Tibial nerve (tissue), 4 donors: ENCODE results near the gene ZNF438. TPM values are rescaled to one million over a fixed set of nuclear protein-coding genes. Genes with fewer than 3 reads are reported as not detected.

ENCODE experiments used
- DNase-seq, 2 donors: peaks; one replicate each; pipeline ENCODE4 v3.0.0-alpha.2; 2019; ENCODE audit warnings: low spot score in 2 of 2
- H3K27ac ChIP-seq, 4 donors: fragments of 200-600 bp; sonication (generic) in 3 of 4; one replicate each; pipeline ENCODE4 v1.5.1; 2017 to 2019; ENCODE audit warnings: mild to moderate bottlenecking in 1 of 4
- H3K27me3 ChIP-seq, 2 donors: fragments of 200-600 bp; sonication (generic) in 1 of 2; one replicate each; pipeline versions ENCODE4 v1.5.1 to v1.6.0; 2017 to 2019
- H3K36me3 ChIP-seq, 3 donors: fragments of 200-600 bp; sonication (generic); one replicate each; pipeline ENCODE4 v1.5.1; 2018 to 2019
- H3K4me1 ChIP-seq, 4 donors: fragments of 200-600 bp; sonication (generic) in 3 of 4; one replicate each; pipeline ENCODE4 v1.5.1; 2017 to 2019
- H3K4me3 ChIP-seq, 4 donors: fragments of 200-600 bp; sonication (generic) in 3 of 4; one replicate each; pipeline ENCODE4 v1.5.1; 2017 to 2019; ENCODE audit warnings: mild to moderate bottlenecking in 1 of 4, moderate library complexity in 1 of 4
- H3K9me3 ChIP-seq, 4 donors: fragments of 200-600 bp; sonication (generic) in 3 of 4; one replicate each; pipeline ENCODE4 v1.5.1; 2017 to 2019
- CTCF ChIP-seq, 5 experiments: fragments of 200-600 bp in 3 of 5; fragments of 450-650 bp in 2 of 5; sonication (generic) in 3 of 5; IDR thresholded peaks; one replicate each; pipeline ENCODE4 v1.5.1; 2016 to 2019; ENCODE audit warnings: antibody characterized with exemption in 5 of 5, mild to moderate bottlenecking in 3 of 5, moderate library complexity in 2 of 5
- EP300 ChIP-seq, 2 donors: sonication (generic); formaldehyde crosslinking; IDR thresholded peaks; one replicate each; pipeline ENCODE4 v1.6.1; 2017; ENCODE audit warnings: antibody characterized with exemption in 2 of 2, mild to moderate bottlenecking in 1 of 2
- POLR2A ChIP-seq, 2 donors: fragments of 450-650 bp; IDR thresholded peaks; one replicate each; pipeline ENCODE4 v1.6.1; 2017; ENCODE audit warnings: antibody characterized with exemption in 2 of 2, mild to moderate bottlenecking in 2 of 2, moderate library complexity in 2 of 2
- WGBS, 2 donors: methylation state at CpG; one replicate each; pipeline ENCODE4 v1.1.5; 2018; 5-methylcytosine and 5-hydroxymethylcytosine counted together
- total RNA-seq, 4 donors: library from RNA; depleted of rRNA; stranded (reverse); fragments of >200 nt; gene quantifications; one replicate each; pipeline ENCODE4 v1.1.0, GENCODE V29; 2016

ZNF438 gene
- total RNA-seq, 4 donors from 2014 or later = 10.8 to 26.5 (median 19.7) TPM

- Histone ChIP-seq H3K36me3 (peaks cover 0 to 18% (median 0%) of the 10 kb centered on the region in 3 donors), H3K27ac (no peak overlapping the region), H3K4me1 (peaks cover 0 to 14% (median 0%) of the 10 kb centered on the region in 4 donors), H3K27me3 (no peaks in the 10 kb centered on the region), H3K4me3 (no peak overlapping the region), H3K9me3 (peaks cover 0 to 3% (median 0%) of the 10 kb centered on the region in 4 donors)
- no peak for DNase-seq
- WGBS, 2 donors = 87 to 91% methylated on average over 4 of the region's 4 CpGs
- no peak for TF ChIP-seq POLR2A (IDR thresholded peaks at IDR 0.05)
- TF ChIP-seq CTCF (IDR thresholded peaks at IDR 0.05) = no peak
- no peak for TF ChIP-seq EP300 (IDR thresholded peaks at IDR 0.05)
Measured at GRCh38 chr10:30834153-30834552, 197.5 kb downstream of the ZNF438 start.

- no peak overlapping the region for H3K27ac ChIP-seq
- DNase-seq = no peak
- H3K27me3 ChIP-seq = no peaks in the 10 kb centered on the region
- H3K4me3 ChIP-seq = no peak overlapping the region
- peaks cover 0 to 3% (median 0%) of the 10 kb centered on the region in 4 donors for H3K9me3 ChIP-seq
- peaks cover 0 to 18% (median 0%) of the 10 kb centered on the region in 3 donors for H3K36me3 ChIP-seq
- WGBS, 2 donors = 79 to 96% methylated on average over 5 of the region's 5 CpGs
- no peak for TF ChIP-seq EP300 (IDR thresholded peaks at IDR 0.05)
- TF ChIP-seq CTCF (IDR thresholded peaks at IDR 0.05) = no peak
- no peak for TF ChIP-seq POLR2A (IDR thresholded peaks at IDR 0.05)
- peaks cover 0 to 19% (median 0%) of the 10 kb centered on the region in 4 donors for H3K4me1 ChIP-seq
Measured at GRCh38 chr10:30833628-30833970, 198.1 kb downstream of the ZNF438 start.

GRCh38 chr10:30832749-30833627 is 198.7 kb downstream of the ZNF438 start:
- H3K9me3 ChIP-seq = peaks cover 0 to 3% (median 0%) of the 10 kb centered on the region in 4 donors
- H3K4me3 ChIP-seq = no peak overlapping the region
- H3K27ac ChIP-seq = no peak overlapping the region
- peaks cover 0 to 18% (median 0%) of the 10 kb centered on the region in 3 donors for H3K36me3 ChIP-seq
- no peak for TF ChIP-seq EP300 (IDR thresholded peaks at IDR 0.05)
- no peak for TF ChIP-seq POLR2A (IDR thresholded peaks at IDR 0.05)
- no peak for TF ChIP-seq CTCF (IDR thresholded peaks at IDR 0.05)
- peaks cover 0 to 23% (median 2%) of the 10 kb centered on the region in 4 donors for H3K4me1 ChIP-seq
- WGBS, 2 donors = 70 to 72% methylated on average over 13 of the region's 13 CpGs
- no peaks in the 10 kb centered on the region for H3K27me3 ChIP-seq
- DNase-seq = no peak

GRCh38 chr10:30832001-30832748 is 199.5 kb downstream of the ZNF438 start:
- no peak overlapping the region for H3K27ac ChIP-seq
- no peak for DNase-seq
- TF ChIP-seq POLR2A (IDR thresholded peaks at IDR 0.05) (no peak), CTCF (IDR thresholded peaks at IDR 0.05) (no peak), EP300 (IDR thresholded peaks at IDR 0.05) (no peak)
- peaks cover 0 to 3% (median 0%) of the 10 kb centered on the region in 4 donors for H3K9me3 ChIP-seq
- peaks cover 0 to 18% (median 0%) of the 10 kb centered on the region in 3 donors for H3K36me3 ChIP-seq
- peaks cover 0 to 29% (median 4%) of the 10 kb centered on the region in 4 donors for H3K4me1 ChIP-seq
- 76 to 85% methylated on average over 10 of the region's 10 CpGs for WGBS, 2 donors
- H3K4me3 ChIP-seq = no peak overlapping the region
- no peaks in the 10 kb centered on the region for H3K27me3 ChIP-seq
